Pancreas (tissue), 10 donors: ENCODE results near the gene ASH1L. TPM values are rescaled to one million over a fixed set of nuclear protein-coding genes. Genes with fewer than 3 reads are reported as not detected.

Experiments
- ATAC-seq, 4 donors: fragments of 200-7000 bp; cut with Tn5 transposase; one replicate each; pipeline versions ENCODE4 v1.8.0 to v1.9.1; 2020; ENCODE audit warnings: mild to moderate bottlenecking in 4 of 4, moderate library complexity in 4 of 4
- DNase-seq, 6 donors: peaks; one replicate each; pipeline ENCODE4 v3.0.0-alpha.2; 2020
- FAIRE-seq: peaks from 2 replicates; lab custom pipeline; 2012; peaks lifted over from hg19 to GRCh38; lab: Jason Lieb, UNC
- H3K27ac ChIP-seq, 4 donors: fragments of 200-600 bp; sonication (generic); 1 replicate in 3 of 4; 2 replicates in 1 of 4; pipeline versions ENCODE4 v1.5.0 to v1.8.0; 2020
- H3K27me3 ChIP-seq, 4 donors: fragments of 200-600 bp; one replicate each; pipeline ENCODE4 v1.8.0; 2021
- H3K36me3 ChIP-seq, 3 donors: fragments of 200-600 bp; sonication (generic) in 1 of 3; one replicate each; pipeline versions ENCODE4 v1.5.0 to v1.8.0; 2020 to 2021
- H3K4me1 ChIP-seq, 3 donors: fragments of 200-600 bp; one replicate each; pipeline ENCODE4 v1.8.0; 2021
- H3K4me3 ChIP-seq, 4 donors: fragments of 200-600 bp; sonication (generic) in 2 of 4; one replicate each; pipeline versions ENCODE4 v1.5.0 to v1.8.0; 2020 to 2021
- H3K9me3 ChIP-seq, 4 donors: fragments of 200-600 bp; one replicate each; pipeline ENCODE4 v1.8.0; 2021
- WGBS, 2 donors: extraction: QIAGEN DNeasy Blood & Tissue Kit; methylation state at CpG; one replicate each; pipeline ENCODE4 v1.1.7; 2013; 5-methylcytosine and 5-hydroxymethylcytosine counted together
- intact Hi-C, 3 donors: fragments of 100-400 bp; cut with DNase I; formaldehyde crosslinking; loops; one replicate each; pipeline versions ENCODE4 v1.11.1 to v1.14.2; 2022
- polyA plus RNA-seq, 2 donors: library from polyadenylated mRNA; stranded (reverse); fragments of 200-250 nt; gene quantifications; one replicate each; pipeline ENCODE4 v1.2.3, GENCODE V29; 2013
- total RNA-seq, 6 donors: library from RNA; stranded (reverse); fragmentation: NEBNext Ultra II Directional in 4 of 6; extraction: Animal tissue kit (Norgen Biotek cat#: 25700) in 4 of 6; gene quantifications; one replicate each; pipeline versions ENCODE4 v1.2.1 to v1.2.4, GENCODE V29; 2021 to 2023
- TF ChIP-seq, protein P1 (sequence below), 4 donors: fragments of 200-600 bp; sonication (generic) in 3 of 4; IDR thresholded peaks; one replicate each; pipeline versions ENCODE4 v1.5.0 to v1.8.0; 2021; ENCODE audit warnings: antibody characterized with exemption in 4 of 4
- donor health status: healthy with polysubstance abuse.
- donor health status: DM: no; HTN: no; CAD: no; lungs with moderate emphysema.
- donor health status: DM: no; HTN: no; CAD: no.
- donor health status: control.
- donor health status: control.
- donor health status: Bipolar disorder and iron deficiency.
- donor health status: DM: yes; HTN: yes; CAD: no.
- donor health status: DM: no; HTN: no; CAD: no.
- donor health status: DM: no; HTN: no; CAD: no.
- donor health status: DM: yes; HTN: yes; CAD: no.

The ASH1L gene
- total and polyA plus RNA-seq, 8 donors: 6.2 to 38.6 (median 22.9) TPM

DNA sequence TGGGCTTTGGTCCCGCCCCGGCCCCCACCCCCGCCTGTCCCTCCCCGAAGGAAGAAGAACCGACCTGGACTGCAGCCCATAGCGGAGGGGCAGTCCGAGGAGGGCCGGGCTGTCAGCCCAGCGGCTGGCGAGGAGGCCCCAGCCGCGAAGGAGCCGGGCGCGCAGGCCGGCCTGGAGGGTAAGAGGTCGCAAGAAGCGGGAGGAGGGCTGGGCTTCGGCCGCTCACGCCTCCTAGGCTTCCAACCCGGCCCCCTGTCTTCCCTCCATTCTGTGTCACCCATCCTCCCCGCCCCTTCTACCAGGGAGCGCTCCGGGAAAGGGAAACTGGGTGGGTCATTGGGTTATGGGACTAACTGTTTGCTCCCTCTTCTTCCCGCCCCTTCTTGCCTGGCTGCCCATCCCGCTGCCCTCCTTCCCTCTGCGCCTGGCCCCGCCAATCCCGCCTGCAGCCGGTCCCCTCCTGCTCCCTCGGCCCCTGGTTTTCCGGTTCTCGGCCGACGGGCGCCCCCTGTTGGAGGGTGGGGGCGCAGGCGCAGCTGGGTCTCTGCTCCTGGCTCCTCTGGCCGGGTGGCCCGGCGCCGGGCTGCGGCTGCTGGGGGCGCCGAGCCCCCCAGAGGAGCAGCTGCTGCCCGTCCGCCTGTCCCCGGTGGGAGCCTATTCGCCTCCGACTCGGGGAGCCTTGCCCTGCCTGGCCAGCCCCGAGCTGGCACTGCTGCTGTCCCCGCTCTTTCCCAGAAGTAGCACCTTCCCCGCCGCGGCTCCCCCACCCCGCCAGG, 239.5 kb downstream of the ASH1L start:
- TF ChIP-seq, protein P1, sequence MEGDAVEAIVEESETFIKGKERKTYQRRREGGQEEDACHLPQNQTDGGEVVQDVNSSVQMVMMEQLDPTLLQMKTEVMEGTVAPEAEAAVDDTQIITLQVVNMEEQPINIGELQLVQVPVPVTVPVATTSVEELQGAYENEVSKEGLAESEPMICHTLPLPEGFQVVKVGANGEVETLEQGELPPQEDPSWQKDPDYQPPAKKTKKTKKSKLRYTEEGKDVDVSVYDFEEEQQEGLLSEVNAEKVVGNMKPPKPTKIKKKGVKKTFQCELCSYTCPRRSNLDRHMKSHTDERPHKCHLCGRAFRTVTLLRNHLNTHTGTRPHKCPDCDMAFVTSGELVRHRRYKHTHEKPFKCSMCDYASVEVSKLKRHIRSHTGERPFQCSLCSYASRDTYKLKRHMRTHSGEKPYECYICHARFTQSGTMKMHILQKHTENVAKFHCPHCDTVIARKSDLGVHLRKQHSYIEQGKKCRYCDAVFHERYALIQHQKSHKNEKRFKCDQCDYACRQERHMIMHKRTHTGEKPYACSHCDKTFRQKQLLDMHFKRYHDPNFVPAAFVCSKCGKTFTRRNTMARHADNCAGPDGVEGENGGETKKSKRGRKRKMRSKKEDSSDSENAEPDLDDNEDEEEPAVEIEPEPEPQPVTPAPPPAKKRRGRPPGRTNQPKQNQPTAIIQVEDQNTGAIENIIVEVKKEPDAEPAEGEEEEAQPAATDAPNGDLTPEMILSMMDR (IDR thresholded peaks at IDR 0.05): peak; percentile 94 to 98 (median 98)
- intact Hi-C loops: loop anchor here in 2 of 3 donors (5.0 to 10.0 kb wide), 3 partner anchors 41 to 71 kb away; partner anchors contain the start of gene ENTREP3 (in 1 of the 2)
- Histone ChIP-seq H3K27me3 (no peaks in the 10 kb centered on the region), H3K4me3 (peak overlapping the region; percentile 79 to 91 (median 86)), H3K4me1 (peaks cover 0 to 7% (median 0%) of the 10 kb centered on the region in 3 donors), H3K36me3 (no peaks in the 10 kb centered on the region), H3K27ac (peak overlapping the region; percentile 81 to 97 (median 88)), H3K9me3 (no peaks in the 10 kb centered on the region)
- FAIRE-seq (no peak), ATAC-seq (peak; percentile 58 to 70 (median 62)), DNase-seq (peak; percentile 78 to 96 (median 89))
- WGBS, 2 donors: 0 to 1% methylated on average over 36 to 57 of the region's 58 CpGs

DNA sequence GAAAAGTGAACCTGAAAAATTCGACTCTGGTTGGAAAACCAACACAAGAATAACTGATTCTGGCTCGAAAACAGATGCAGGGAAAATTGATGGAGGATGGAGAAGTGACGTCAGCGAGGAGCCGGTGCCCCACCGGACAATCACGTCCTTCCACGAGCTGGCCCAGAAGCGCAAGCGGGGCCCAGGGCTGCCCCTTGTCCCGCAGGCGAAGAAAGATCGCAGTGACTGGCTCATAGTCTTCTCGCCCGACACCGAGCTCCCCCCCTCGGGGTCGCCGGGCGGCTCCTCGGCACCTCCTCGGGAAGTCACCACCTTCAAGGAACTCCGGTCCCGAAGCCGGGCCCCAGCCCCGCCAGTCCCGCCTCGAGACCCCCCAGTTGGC, 240.0 kb downstream of the ASH1L start:
- WGBS, 2 donors: 1 to 6% methylated on average over 22 to 28 of the region's 28 CpGs
- Histone ChIP-seq H3K27ac (peak overlapping the region; percentile 81 to 97 (median 88)), H3K27me3 (no peaks in the 10 kb centered on the region), H3K36me3 (no peaks in the 10 kb centered on the region), H3K4me1 (peaks cover 0 to 7% (median 0%) of the 10 kb centered on the region in 3 donors), H3K4me3 (peak overlapping the region; percentile 79 to 91 (median 86)), H3K9me3 (no peaks in the 10 kb centered on the region)
- TF ChIP-seq, protein P1 (IDR thresholded peaks at IDR 0.05): no peak
- FAIRE-seq (no peak), DNase-seq (peak in 2 of 6 donors; percentile 32 to 82), ATAC-seq (no peak)
- intact Hi-C loops: loop anchor here in 2 of 3 donors (5.0 to 10.0 kb wide), 3 partner anchors 40 to 70 kb away; partner anchors contain the start of gene ENTREP3 (in 1 of the 2)

DNA sequence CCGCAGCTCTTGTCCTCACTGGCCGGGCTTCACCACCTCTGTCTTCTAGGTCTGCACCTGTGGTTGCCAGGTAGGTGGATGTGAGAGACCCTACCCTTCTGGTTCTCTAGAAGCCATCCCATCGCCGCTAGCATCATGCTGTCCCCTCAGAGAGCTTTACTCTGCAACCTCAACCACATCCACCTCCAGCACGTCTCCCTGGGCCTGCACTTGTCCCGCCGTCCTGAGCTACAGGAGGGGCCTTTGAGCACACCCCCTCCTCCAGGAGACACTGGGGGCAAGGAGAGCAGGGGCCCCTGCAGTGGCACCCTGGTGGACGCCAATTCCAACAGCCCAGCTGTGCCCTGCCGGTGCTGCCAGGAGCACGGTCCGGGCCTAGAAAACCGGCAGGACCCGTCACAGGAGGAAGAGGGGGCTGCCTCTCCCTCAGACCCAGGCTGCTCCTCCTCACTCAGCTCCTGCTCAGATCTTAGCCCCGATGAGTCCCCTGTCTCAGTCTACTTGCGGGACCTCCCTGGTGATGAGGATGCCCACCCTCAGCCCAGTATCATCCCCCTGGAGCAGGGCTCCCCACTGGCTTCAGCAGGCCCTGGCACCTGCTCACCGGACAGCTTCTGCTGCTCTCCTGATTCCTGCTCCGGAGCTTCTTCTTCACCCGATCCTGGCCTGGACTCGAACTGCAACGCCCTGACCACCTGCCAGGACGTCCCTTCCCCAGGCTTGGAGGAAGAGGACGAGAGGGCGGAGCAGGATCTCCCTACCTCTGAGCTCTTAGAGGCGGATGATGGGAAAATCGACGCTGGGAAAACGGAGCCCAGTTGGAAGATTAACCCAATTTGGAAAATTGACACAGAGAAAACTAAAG, 240.7 kb downstream of the ASH1L start:
- Histone ChIP-seq H3K9me3 (no peaks in the 10 kb centered on the region), H3K27me3 (no peaks in the 10 kb centered on the region), H3K4me3 (peak overlapping the region in 1 of 4 donors; percentile 79), H3K4me1 (peaks cover 0 to 7% (median 0%) of the 10 kb centered on the region in 3 donors), H3K36me3 (no peaks in the 10 kb centered on the region), H3K27ac (peak overlapping the region in 1 of 4 donors; percentile 97)
- FAIRE-seq (no peak), ATAC-seq (no peak), DNase-seq (peak in 3 of 6 donors; percentile 31 to 80 (median 50))
- TF ChIP-seq, protein P1 (IDR thresholded peaks at IDR 0.05): no peak
- intact Hi-C loops: loop anchor here in 2 of 3 donors (5.0 to 10.0 kb wide), 3 partner anchors 40 to 70 kb away; partner anchors contain the start of gene ENTREP3 (in 1 of the 2)
- WGBS, 2 donors: 49 to 59% methylated on average over 27 of the region's 27 CpGs

DNA sequence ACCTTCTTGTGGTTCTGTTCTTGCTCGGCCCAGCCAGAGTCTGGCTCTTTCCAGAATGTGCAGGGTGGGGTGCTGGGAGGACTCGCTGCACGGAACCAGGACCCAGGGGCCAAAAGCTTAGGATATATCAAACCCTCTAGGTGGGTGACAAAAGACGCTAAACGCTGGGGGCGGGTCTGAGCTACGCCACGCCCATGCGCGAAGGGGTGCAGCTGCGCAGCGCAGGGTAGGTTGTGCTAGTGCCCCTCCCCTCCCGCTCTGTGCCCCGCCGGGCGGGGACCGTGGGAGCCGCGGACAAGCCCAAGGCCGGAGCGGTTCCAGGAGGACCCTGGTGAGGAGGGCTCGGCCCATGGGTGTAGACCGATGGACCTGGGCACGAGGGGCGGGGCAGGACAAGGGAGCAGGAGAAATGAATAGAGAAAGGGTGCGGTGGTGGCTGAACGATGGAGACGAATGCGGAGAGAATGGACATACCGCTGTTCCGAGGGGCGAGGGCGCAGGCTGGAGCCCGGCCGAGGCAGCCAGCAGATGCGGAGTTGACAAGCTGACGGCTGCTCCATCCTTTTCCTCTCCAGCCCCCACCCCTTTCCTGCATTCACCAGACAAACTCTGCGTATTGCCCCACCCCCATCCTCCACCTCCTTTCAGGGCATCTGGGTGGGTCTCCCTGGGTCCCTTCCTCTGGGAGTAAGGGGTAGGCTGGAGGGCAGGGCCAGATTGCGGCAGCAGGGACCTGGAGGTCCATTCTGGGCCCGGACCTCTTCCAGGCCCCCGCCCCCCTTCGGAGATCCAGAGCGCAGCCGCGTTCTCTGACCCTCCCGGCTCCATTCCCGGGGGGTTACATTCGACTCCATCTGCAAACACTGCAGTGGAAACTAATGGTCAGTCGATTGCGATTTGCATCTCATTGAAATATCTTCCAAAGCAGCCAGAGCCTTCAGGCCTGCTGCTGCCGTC, 241.7 kb downstream of the ASH1L start, which contains the start of gene RUSC1:
Gene RUSC1, plus strand, starts transcription at position 234 of the 957 bp plus-strand sequence. CDS start 880 bp downstream, outside the sequence.
- ATAC-seq (peak in 2 of 4 donors; percentile 8), DNase-seq (peak; percentile 48 to 87 (median 66)), FAIRE-seq (no peak)
- 38 to 42% methylated on average over 42 to 51 of the region's 51 CpGs for WGBS, 2 donors
- TF ChIP-seq, protein P1 (IDR thresholded peaks at IDR 0.05): no peak
- intact Hi-C loops: loop anchor here in 2 of 3 donors (5.0 to 10.0 kb wide), 3 partner anchors 39 to 69 kb away; partner anchors contain the start of gene ENTREP3 (in 1 of the 2)
- H3K4me3 ChIP-seq: peak within 1 kb of the TSS in 3 of 4 donors; percentile 3 to 79 (median 4)
- peaks cover 0 to 7% (median 0%) of the 10 kb centered on the region in 3 donors for H3K4me1 ChIP-seq
- no peaks in the 10 kb centered on the region for H3K27me3 ChIP-seq
- no peaks in the 10 kb centered on the region for H3K9me3 ChIP-seq
- H3K27ac ChIP-seq: no peak within 1 kb of the TSS
- no peaks in the 10 kb centered on the region for H3K36me3 ChIP-seq
